Activated naive CD8-positive, alpha-beta T cell treated with anti-CD3 and anti-CD28 coated beads, Interleukin-2, amount 50 U/mL, for 16 hours (primary cell): ENCODE results near the gene B4GALT3.
A peak's percentile ranks its signal among the peaks of the same experiment; 100 is the strongest.

Experiments used
- DNase-seq: peaks from one replicate; pipeline ENCODE4 v3.0.0-alpha.2; 2020; ENCODE audit warnings: low read depth, low spot score

The B4GALT3 gene

GRCh38 chr1:161163793-161164192, 13.5 kb downstream of the B4GALT3 start:
- no peak for DNase-seq

DNA sequence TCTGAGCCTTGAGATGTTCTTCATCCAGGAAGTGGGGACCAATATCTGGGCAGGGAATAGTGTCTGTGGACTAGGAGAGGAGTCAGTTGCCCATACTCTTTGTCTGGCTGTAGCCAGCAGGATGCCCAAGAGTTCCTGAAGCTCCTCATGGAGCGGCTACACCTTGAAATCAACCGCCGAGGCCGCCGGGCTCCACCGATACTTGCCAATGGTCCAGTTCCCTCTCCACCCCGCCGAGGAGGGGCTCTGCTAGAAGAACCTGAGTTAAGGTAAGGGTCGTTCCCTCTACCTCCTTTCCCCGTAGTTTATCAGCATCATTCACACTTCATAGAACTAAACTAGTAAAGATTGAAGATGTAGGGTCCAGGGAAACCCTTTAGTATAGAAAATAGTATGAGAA, 14.5 kb downstream of the B4GALT3 start:
- DNase-seq: no peak

DNA sequence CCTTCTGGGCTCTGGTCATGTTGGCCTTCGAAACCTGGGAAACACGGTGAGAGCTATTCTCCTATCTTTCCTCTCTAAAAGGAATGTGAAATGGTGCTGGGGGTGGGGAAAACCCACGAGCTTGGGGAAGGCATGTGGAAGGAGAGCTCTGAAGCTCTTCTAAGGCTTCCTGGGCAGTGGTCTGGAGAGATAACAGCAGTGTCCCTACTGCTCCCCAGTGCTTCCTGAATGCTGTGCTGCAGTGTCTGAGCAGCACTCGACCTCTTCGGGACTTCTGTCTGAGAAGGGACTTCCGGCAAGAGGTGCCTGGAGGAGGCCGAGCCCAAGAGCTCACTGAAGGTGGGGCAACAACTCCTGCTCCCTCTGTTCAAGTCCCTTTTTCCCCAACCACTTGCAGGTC, 15.3 kb downstream of the B4GALT3 start:
- no peak for DNase-seq

- no peak for DNase-seq
These were observed 15.7 kb downstream of the B4GALT3 start for GRCh38 chr1:161161652-161162051.

- no peak for DNase-seq
These were observed 16.6 kb downstream of the B4GALT3 start for GRCh38 chr1:161160671-161161145.

GRCh38 chr1:161159913-161160243, 17.4 kb downstream of the B4GALT3 start:
- no peak for DNase-seq

GRCh38 chr1:161159087-161159912, 18.0 kb downstream of the B4GALT3 start, which contains the start of gene USP21:
USP21 (plus strand) TSS chr1:161159500; CDS start chr1:161160641, 1,141 bp downstream.
- DNase-seq: peak; percentile 77

DNA sequence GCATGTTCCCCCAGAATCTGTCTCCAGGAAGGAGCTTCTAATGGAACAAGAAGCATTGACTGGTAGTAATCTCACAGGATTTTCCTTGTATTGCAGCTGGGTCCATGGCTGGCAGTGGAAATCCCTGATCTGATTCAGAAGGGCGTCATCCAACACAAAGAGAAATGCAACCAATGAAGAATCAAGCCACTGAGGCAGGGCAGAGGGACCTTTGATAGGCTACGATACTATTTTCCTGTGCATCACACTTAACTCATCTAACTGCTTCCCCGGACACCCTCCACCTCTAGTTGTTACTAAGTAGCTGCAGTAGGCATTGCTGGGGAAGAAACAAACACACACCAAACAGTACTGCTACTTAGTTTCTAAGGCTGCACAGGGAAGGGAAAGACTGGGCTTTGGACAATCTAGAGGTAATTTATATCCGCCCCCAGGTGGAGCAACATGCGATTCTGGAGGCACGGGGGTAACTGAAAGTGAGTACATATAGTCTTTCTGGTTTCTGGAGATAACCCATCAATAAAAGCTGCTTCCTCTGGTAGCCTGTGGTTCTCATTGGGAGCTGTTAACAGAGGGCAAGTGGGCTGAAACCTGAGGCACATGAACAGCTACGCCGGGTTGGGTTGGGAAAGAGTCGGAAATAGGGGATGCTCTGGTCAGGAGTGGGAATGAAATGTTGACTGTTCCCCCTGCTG, 18.8 kb downstream of the B4GALT3 start:
- DNase-seq: no peak

DNA sequence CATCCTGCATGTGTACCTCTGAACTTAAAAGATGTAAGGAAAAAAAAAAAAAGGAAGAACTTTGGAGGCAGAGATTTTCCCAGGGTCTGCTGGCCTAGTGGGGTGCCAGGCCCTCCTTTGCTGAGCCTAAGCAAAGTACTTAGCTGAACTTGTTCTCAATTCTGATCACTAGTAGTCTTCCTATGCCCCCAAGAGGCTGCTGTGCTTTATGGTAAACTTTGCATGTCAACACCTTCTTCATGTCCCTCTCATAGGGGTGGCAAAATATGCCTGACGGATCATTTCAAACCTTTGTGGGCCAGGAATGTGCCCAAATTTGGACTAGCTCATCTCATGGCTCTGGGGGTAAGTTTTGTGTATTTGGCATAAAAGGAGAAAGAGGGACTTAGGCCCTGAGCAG, 19.4 kb downstream of the B4GALT3 start:
- no peak for DNase-seq

- DNase-seq: peak; percentile 54
These were observed 23.5 kb downstream of the B4GALT3 start, which contains the start of gene UFC1 for GRCh38 chr1:161153682-161154337. UFC1 (plus strand) TSS chr1:161153978; CDS start chr1:161153998, 20 bp downstream.

DNA sequence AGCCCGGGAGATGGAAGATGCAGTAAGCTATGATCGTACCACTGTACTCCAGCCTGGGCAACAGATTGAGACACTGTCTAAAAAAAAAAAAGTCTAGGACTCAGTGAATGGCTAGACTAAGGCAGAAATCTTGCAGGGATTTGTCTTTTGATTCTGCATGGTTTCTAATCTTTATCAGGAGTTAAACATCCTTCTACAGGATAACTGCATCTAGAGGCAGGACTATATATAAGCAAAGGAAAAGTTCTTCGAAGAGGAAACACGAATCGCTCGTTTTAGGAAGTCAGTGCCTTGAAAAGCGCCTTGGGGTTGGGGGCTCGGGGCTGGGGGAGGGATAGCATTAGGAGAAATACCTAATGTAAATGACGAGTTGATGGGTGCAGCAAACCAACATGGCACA, 24.1 kb downstream of the B4GALT3 start:
- no peak for DNase-seq

GRCh38 chr1:161145832-161146231, 31.5 kb downstream of the B4GALT3 start:
- no peak for DNase-seq

GRCh38 chr1:161140755-161141400, 36.4 kb downstream of the B4GALT3 start:
- DNase-seq: no peak

DNA sequence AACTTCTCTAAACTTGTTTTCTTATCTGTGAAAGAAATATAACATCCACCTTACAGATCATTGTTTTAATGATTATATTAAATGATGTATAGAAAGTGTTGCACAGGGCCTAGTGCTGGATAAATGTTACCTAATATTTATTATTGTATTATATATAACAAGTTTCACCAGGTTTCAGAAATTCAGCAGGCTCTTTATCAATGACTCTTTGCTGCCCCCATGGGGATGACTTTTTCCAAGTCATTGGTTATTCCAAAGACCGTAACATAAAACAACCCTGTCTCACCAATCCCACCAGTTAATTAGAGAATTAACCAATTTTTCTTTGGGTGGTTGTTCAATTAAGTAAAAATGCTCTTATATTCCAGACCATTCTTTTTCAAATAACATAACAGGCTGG, 37.5 kb downstream of the B4GALT3 start:
- DNase-seq: no peak

DNA sequence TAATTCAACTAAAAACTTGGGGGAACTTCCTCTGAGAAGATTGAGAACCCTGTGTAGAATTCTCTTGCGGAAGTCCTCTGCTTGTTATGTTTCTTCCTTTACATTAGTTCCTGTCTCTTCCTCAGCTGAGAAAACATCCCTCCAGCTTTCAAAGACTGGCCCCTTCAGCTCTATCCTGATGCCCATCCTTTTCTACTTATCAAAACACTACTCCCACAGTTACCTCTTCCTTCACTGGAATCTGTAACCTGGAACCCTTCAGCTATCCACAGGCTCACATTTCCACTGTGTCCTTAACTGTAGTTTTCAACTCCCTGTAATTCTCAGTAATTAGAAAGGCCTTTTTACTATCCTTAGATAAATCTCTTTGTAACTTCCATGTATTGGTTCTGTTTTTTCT, 38.9 kb downstream of the B4GALT3 start:
- no peak for DNase-seq

DNA sequence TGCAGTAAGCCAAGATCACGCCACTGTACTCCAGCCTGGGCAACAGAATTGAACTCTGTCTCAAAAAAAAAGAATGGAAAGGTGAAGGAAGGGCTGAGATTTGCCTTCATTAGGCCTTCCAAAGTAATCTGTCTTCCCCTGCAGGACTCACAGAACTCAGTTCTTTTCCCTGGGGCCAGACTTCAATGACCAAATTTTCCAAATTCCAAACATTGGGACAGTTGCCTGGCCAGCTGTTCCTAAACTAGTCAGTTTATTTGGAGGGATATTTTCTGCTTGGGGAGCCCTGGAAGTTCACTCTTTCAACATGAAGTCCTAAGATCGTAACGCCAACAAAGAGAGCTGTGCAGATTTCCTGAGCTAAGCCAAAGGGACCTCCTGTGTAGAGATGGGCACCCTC, 39.4 kb downstream of the B4GALT3 start:
- DNase-seq: no peak

DNA sequence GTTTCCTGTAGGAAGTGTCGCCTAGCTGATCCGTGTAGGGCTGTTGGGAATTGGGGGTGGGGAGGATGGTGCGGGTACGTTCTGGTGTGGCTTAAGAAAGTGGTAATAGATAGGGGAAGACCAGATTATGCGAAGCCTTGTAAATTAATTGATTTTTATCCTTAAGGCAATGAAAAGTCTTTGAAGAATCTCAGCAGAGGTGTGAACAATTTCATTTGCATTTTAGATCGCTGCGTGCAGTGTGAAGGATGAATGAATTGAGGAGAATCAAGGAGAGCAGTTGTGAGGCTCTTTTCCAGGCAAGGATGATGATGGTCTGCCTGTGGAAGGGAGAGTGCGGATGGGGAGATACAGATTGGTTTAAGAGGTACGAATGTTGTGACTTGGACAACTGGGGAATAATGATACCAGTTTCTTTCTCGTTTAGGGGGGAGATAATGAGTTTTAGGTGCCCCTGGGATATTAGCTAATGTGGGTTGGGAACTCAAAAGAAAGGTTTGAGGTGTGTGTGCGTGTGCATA, 44.0 kb downstream of the B4GALT3 start:
- no peak for DNase-seq

DNA sequence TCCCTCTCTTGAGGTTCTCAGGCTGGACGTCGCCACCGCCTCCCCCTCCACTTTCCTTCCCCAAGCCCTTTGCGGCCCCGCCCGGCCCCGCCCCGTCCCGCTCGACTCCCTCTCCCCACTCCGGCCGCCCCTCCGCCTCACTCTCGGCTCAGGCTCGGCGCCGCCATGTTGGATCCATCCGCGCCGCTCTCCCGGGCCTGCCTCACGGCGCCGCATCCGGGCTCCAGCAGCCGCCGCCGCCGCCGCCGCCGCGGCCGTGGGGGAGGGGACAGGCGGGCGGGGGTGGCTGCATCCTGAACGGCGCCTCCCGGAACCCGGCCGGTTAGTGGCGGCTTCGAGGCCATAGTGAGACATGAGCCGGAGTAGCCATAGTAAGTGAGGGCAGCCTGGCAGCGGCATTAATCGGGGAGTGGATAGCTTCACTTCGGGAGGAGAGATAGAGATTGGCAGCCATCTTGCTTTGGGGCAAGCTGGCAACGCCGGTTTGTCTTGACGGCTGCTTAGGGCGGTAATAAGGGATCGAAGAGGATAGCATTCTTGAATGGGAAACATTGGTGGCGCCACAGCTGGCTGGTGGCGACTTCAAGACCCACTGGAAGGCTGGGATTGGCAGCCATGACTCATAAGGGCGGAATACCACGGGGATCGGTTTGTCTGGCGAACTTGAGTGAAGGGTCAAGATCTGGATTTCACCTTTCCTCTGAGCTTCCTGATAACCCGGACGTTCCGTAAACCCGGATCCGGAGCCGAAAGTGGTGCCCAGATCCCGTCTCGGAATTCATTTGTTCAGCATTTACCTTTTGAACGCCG, 44.7 kb downstream of the B4GALT3 start, which contains the start of gene DEDD:
TSS of gene DEDD (minus strand) at position 258 of the 810 bp plus-strand sequence. CDS start 8,205 bp downstream, outside the sequence.
- peak; percentile 71 for DNase-seq

DNA sequence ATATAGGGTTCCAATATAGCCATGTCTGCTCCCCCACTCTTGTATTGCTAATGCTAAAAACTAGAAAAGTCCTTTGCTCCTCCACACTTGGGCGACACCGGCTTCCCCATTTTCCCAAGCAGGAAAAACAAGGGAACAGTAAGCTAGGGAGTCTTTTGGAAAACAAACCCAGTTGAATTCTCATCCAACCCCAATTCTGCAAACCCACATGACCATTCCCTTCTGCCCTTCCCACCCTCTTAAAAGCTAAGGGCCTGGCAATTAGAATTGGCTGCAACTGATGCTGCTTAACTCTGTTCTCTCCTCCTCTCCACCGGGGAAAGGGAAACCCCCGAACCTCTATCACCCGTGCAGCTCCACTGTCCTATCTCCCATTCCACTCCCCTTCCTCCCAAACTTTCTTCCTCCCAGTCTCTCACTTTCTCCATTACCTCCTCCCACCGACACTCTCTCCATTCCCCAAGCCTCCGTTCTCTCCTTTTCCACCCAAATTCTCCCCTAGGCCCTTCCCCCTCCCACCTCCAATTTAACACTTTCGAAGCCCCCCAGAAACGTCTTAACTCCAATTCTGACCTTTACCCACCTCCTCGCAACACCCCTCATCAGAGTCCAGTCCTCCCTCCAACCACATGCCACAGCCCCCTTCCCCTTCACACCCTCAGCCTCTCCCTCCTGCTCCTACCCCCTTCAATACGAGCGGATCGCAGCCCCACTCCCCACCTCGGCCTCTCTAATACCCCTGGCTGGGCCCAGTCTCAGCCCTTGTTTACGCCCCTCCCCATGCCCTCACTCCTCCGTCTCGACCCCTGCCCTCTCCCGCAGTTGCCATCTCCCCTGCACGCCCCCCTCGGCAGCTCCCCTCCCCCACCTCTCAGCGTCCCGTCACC, 45.5 kb downstream of the B4GALT3 start:
- DNase-seq: no peak

DNA sequence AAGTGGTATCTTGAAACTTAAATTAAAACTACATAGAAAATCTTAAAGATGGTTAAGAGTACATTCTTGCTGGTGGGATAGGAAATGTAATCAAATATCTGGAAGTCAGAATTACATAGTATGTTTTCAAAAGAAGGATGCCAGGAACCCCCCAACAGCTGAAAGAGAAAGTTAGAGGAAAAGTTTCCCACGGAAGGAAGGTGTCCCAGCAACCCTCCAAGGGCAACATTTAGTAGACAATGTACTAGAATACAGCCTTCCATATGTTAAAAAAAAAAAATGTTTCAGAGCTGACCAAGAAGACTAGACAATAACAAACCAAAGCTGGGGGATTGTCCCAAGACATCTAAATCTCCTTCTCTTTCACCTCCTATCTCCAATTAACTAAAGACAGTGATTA, 47.0 kb downstream of the B4GALT3 start:
- DNase-seq: no peak
